ENCODE results near the gene PIK3C2G.

PIK3C2G gene

GRCh38 chr12:18470251-18470650 is 208.9 kb downstream of the PIK3C2G start:
- H3K4me3 ChIP-seq (replicated peaks; ENCODE audit: low read depth, low read length), result no peak overlapping the region
- DNase-seq (ENCODE audit: low read depth), result no peak
- no peak for TF ChIP-seq CTCF (IDR thresholded peaks at IDR 0.05; ENCODE audit: low read length, missing control alignments)

- TF ChIP-seq CTCF (IDR thresholded peaks at IDR 0.05; ENCODE audit: low read length, missing control alignments), result no peak
- DNase-seq (ENCODE audit: low read depth), result no peak
These were observed 211.0 kb downstream of the PIK3C2G start for GRCh38 chr12:18472304-18472703.

GRCh38 chr12:18472806-18473205 is 211.5 kb downstream of the PIK3C2G start:
- no peak overlapping the region for H3K4me3 ChIP-seq (replicated peaks; ENCODE audit: low read depth, low read length)
- DNase-seq (ENCODE audit: low read depth), result no peak
- no peak for TF ChIP-seq CTCF (IDR thresholded peaks at IDR 0.05; ENCODE audit: low read length, missing control alignments)

More at GRCh38 chr12:18472304-18472703, 211.0 kb downstream of the PIK3C2G start:
- no peak overlapping the region for H3K4me3 ChIP-seq (replicated peaks; ENCODE audit: low read depth, low read length)

- H3K4me3 ChIP-seq (replicated peaks; ENCODE audit: low read depth, low read length), result no peak overlapping the region
- TF ChIP-seq CTCF (IDR thresholded peaks at IDR 0.05; ENCODE audit: low read length, missing control alignments), result no peak
- DNase-seq (ENCODE audit: low read depth), result no peak
These were observed 215.5 kb downstream of the PIK3C2G start for GRCh38 chr12:18476861-18477260.

GRCh38 chr12:18479256-18479655 is 217.9 kb downstream of the PIK3C2G start:
- TF ChIP-seq CTCF (IDR thresholded peaks at IDR 0.05; ENCODE audit: low read length, missing control alignments), result no peak

GRCh38 chr12:18482601-18483120 is 221.3 kb downstream of the PIK3C2G start:
- no peak for TF ChIP-seq CTCF (IDR thresholded peaks at IDR 0.05; ENCODE audit: low read length, missing control alignments)
- no peak for DNase-seq (ENCODE audit: low read depth)
- H3K4me3 ChIP-seq (replicated peaks; ENCODE audit: low read depth, low read length), result no peak overlapping the region

More at GRCh38 chr12:18479256-18479655, 217.9 kb downstream of the PIK3C2G start:
- no peak for DNase-seq (ENCODE audit: low read depth)
- no peak overlapping the region for H3K4me3 ChIP-seq (replicated peaks; ENCODE audit: low read depth, low read length)

GRCh38 chr12:18483698-18484325 is 222.5 kb downstream of the PIK3C2G start:
- no peak overlapping the region for H3K4me3 ChIP-seq (replicated peaks; ENCODE audit: low read depth, low read length)
- TF ChIP-seq CTCF (IDR thresholded peaks at IDR 0.05; ENCODE audit: low read length, missing control alignments), result no peak
- no peak for DNase-seq (ENCODE audit: low read depth)
